Measurements from ENCODE around the gene SORBS2. TPM values are rescaled to one million over a fixed set of nuclear protein-coding genes. Genes with fewer than 3 reads are reported as not detected.

The SORBS2 gene
- 6.6 and 17.3 TPM in 2 replicates for total RNA-seq

DNA sequence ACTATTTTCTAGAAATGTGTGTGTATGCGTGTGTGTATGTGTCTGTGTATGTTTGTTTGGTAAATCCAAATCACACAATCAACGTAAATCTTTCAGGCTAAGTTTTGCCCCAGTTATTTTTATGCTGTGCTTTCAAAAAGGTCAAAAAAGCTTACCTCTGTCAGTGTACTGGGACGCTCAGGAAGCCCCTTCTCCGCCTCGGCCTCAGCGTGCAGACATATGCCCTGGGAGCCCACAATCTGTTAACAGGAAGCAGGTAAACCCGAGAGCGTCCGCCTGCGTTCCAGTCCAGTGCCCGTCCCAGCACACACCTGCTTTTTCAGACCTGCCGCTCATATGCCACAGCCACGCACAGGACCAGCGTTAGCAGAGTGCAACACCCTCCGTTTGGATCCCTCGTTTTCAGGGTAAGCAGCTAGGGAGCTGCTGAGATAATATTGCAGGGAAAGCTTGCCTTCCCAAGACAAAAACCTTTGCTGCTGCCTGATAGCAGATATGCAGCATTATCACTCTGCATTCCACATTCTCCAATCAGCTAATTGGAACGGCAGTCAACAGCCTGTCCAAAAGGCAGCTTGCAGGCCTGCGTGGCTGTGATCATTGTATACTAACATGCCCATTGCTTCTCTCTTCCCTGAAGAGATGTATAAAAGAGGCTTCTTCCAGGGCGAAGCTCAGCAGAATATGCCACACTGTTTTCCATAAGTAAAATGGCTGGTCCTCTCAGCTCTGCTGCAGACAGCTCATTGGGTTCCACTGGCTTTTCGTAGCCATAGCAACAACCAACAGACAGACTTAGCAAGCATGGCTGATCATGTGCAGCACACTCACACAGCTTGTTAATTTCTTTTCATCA is at the start of gene SORBS2:
TSS of gene SORBS2 (minus strand) at position 686 of the 856 bp plus-strand sequence. CDS start 121,623 bp downstream, outside the sequence.

